Measurements from ENCODE around the gene EHBP1.

The EHBP1 gene

GRCh38 chr2:62824388-62824787 is 118.9 kb downstream of the EHBP1 start:
- H3K9me3 Mint-ChIP-seq = peaks cover 5% of the 10 kb centered on the region
- H3K27me3 Mint-ChIP-seq = no peaks in the 10 kb centered on the region
- no peaks in the 10 kb centered on the region for H3K4me1 Mint-ChIP-seq (ENCODE audit: low read depth)
- no peak overlapping the region for H3K27ac Mint-ChIP-seq
- peaks cover 35% of the 10 kb centered on the region for H3K36me3 Mint-ChIP-seq (ENCODE audit: low read depth)
- no peak overlapping the region for H3K4me3 Mint-ChIP-seq
- DNase-seq = no peak

- Mint-ChIP-seq H3K9me3 (peaks cover 5% of the 10 kb centered on the region), H3K4me1 (ENCODE audit: low read depth) (no peaks in the 10 kb centered on the region), H3K27me3 (no peaks in the 10 kb centered on the region), H3K27ac (no peak overlapping the region), H3K4me3 (no peak overlapping the region), H3K36me3 (ENCODE audit: low read depth) (peaks cover 44% of the 10 kb centered on the region)
- no peak for DNase-seq
Observed at GRCh38 chr2:62826141-62826540, 120.6 kb downstream of the EHBP1 start.

GRCh38 chr2:62826953-62827675 is 121.6 kb downstream of the EHBP1 start:
- H3K27ac Mint-ChIP-seq = no peak overlapping the region
- no peaks in the 10 kb centered on the region for H3K27me3 Mint-ChIP-seq
- no peak overlapping the region for H3K4me3 Mint-ChIP-seq
- H3K9me3 Mint-ChIP-seq = peaks cover 5% of the 10 kb centered on the region
- peaks cover 53% of the 10 kb centered on the region for H3K36me3 Mint-ChIP-seq (ENCODE audit: low read depth)
- DNase-seq = no peak
- H3K4me1 Mint-ChIP-seq (ENCODE audit: low read depth) = peaks cover 7% of the 10 kb centered on the region

DNA sequence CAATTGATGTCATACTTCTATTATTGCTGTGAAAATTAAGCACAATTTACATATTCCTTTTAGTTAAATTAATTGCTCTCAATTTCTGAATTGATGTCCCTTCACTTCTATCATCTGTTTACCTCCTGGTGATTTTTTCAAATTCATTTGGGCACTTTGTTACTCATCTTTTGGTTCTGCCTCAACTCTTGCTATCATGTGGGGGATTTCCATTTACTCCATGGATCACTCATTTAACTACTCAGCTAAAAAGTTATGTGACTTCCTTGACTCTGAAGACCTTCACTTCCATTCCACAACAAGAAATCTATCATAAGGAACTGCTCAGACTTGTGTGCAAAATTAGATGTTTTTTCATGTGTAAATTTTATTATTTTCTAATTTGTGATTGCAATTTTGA is 126.2 kb downstream of the EHBP1 start:
- Mint-ChIP-seq H3K27ac (no peak overlapping the region), H3K9me3 (peaks cover 3% of the 10 kb centered on the region), H3K36me3 (ENCODE audit: low read depth) (peaks cover 69% of the 10 kb centered on the region), H3K4me3 (no peak overlapping the region), H3K27me3 (no peaks in the 10 kb centered on the region), H3K4me1 (ENCODE audit: low read depth) (peaks cover 7% of the 10 kb centered on the region)
- no peak for DNase-seq

GRCh38 chr2:62844311-62845090 is 139.0 kb downstream of the EHBP1 start:
- DNase-seq = no peak
- Mint-ChIP-seq H3K9me3 (peaks cover 12% of the 10 kb centered on the region), H3K4me1 (ENCODE audit: low read depth) (no peaks in the 10 kb centered on the region), H3K27ac (no peak overlapping the region), H3K4me3 (no peak overlapping the region), H3K36me3 (ENCODE audit: low read depth) (peaks cover 18% of the 10 kb centered on the region), H3K27me3 (no peaks in the 10 kb centered on the region)

DNA sequence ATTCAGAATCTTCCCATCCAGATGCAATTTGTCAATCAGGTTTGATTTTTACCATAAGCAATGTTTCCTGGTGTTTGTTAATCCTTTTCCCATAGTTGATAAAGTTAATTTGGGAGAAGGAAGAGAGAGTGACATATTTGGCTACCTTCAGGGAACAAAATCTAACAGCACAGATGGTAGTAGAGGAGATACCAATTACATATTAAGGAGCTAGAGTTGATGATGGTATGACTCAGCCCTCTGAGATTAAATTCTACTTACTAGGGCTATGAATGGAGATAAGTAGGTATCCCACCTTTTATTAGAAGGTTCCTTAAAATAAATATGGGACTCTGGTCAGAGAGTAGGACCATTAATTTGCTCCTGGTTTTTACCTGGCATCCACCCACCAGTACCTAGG is 139.7 kb downstream of the EHBP1 start:
- Mint-ChIP-seq H3K36me3 (ENCODE audit: low read depth) (peaks cover 18% of the 10 kb centered on the region), H3K4me1 (ENCODE audit: low read depth) (no peaks in the 10 kb centered on the region), H3K9me3 (peaks cover 12% of the 10 kb centered on the region)

GRCh38 chr2:62852254-62852653 is 146.7 kb downstream of the EHBP1 start:
- no peak overlapping the region for H3K4me3 Mint-ChIP-seq
- H3K4me1 Mint-ChIP-seq (ENCODE audit: low read depth) = no peaks in the 10 kb centered on the region
- DNase-seq = no peak
- H3K27me3 Mint-ChIP-seq = no peaks in the 10 kb centered on the region
- no peak overlapping the region for H3K27ac Mint-ChIP-seq
- peaks cover 17% of the 10 kb centered on the region for H3K36me3 Mint-ChIP-seq (ENCODE audit: low read depth)
- no peaks in the 10 kb centered on the region for H3K9me3 Mint-ChIP-seq

More for the DNA sequence above, 139.7 kb downstream of the EHBP1 start:
- DNase-seq = no peak
- no peaks in the 10 kb centered on the region for H3K27me3 Mint-ChIP-seq
- H3K4me3 Mint-ChIP-seq = no peak overlapping the region
- no peak overlapping the region for H3K27ac Mint-ChIP-seq

- Mint-ChIP-seq H3K4me3 (no peak overlapping the region), H3K4me1 (ENCODE audit: low read depth) (no peaks in the 10 kb centered on the region), H3K9me3 (no peaks in the 10 kb centered on the region), H3K27me3 (no peaks in the 10 kb centered on the region), H3K27ac (no peak overlapping the region), H3K36me3 (ENCODE audit: low read depth) (peaks cover 20% of the 10 kb centered on the region)
- no peak for DNase-seq
Observed at GRCh38 chr2:62854600-62855514, 149.3 kb downstream of the EHBP1 start.

GRCh38 chr2:62856228-62857040 is 150.9 kb downstream of the EHBP1 start:
- no peak for DNase-seq
- Mint-ChIP-seq H3K4me3 (no peak overlapping the region), H3K9me3 (no peaks in the 10 kb centered on the region), H3K27ac (no peak overlapping the region), H3K36me3 (ENCODE audit: low read depth) (peaks cover 25% of the 10 kb centered on the region), H3K4me1 (ENCODE audit: low read depth) (no peaks in the 10 kb centered on the region), H3K27me3 (no peaks in the 10 kb centered on the region)

DNA sequence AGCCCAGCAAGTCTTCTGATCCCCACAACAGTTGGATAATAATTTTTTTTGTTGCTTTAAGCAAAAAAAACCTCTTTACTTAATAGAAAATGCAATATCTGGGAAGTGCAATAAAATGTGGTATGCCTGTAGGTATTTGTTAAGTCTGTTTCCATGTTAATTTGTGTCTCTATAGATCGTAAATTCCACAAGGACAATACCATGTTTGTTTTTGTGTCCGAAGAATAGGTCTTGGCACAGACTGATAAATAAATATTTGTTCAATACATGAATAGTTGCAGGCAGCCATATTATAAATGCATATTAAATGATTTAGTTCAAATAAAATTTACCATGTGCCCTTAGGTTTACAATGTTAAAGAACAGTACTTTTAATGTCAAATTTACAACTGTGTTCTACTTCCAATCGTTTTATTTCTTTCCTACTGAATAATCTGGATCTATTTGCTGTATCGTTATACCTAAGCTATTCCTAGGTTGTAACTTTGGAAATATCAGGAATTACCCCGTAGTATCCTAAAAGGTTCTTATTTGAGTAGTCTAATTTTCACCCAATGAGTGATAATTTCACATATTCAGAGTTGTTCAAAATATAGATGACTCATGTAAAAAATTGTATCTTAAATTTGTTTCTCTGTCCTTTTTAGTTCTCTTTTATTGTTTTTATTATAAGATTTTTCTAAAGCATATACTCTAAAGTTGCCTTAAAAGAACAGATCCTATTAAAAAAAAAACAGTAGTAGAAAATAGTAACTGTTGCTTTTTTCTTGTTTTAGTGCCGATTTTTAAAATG is 151.8 kb downstream of the EHBP1 start:
- Mint-ChIP-seq H3K4me1 (ENCODE audit: low read depth) (no peaks in the 10 kb centered on the region), H3K27ac (no peak overlapping the region), H3K27me3 (no peaks in the 10 kb centered on the region), H3K36me3 (ENCODE audit: low read depth) (peaks cover 33% of the 10 kb centered on the region), H3K4me3 (no peak overlapping the region), H3K9me3 (no peaks in the 10 kb centered on the region)
- no peak for DNase-seq

- no peaks in the 10 kb centered on the region for H3K27me3 Mint-ChIP-seq
- peaks cover 33% of the 10 kb centered on the region for H3K36me3 Mint-ChIP-seq (ENCODE audit: low read depth)
- DNase-seq = no peak
- H3K4me1 Mint-ChIP-seq (ENCODE audit: low read depth) = no peaks in the 10 kb centered on the region
- no peaks in the 10 kb centered on the region for H3K9me3 Mint-ChIP-seq
- H3K4me3 Mint-ChIP-seq = no peak overlapping the region
- no peak overlapping the region for H3K27ac Mint-ChIP-seq
Observed at GRCh38 chr2:62858231-62858832, 152.8 kb downstream of the EHBP1 start.

DNA sequence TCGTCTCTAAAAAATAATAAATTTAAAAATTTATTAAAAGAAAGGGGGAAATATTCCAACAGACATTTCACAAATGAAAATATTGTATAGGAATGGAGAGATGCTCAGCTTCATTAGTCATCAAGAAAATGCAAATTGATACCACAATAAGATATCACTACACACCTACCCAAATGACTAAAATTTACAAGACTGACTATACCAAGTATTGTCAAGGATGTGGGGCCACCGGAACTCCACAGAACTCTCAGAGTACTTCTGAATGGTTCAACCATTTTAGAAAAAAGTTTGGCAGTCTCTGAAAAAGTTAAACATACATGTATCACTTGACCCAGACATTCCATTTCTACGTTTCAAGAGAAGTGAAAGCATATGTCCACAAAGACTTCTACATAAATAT is 163.4 kb downstream of the EHBP1 start:
- no peaks in the 10 kb centered on the region for H3K27me3 Mint-ChIP-seq
- no peak overlapping the region for H3K27ac Mint-ChIP-seq
- H3K4me3 Mint-ChIP-seq = no peak overlapping the region
- no peaks in the 10 kb centered on the region for H3K4me1 Mint-ChIP-seq (ENCODE audit: low read depth)
- H3K36me3 Mint-ChIP-seq (ENCODE audit: low read depth) = peaks cover 84% of the 10 kb centered on the region
- H3K9me3 Mint-ChIP-seq = peaks cover 22% of the 10 kb centered on the region
- DNase-seq = no peak

GRCh38 chr2:62870966-62871365 is 165.5 kb downstream of the EHBP1 start:
- peaks cover 84% of the 10 kb centered on the region for H3K36me3 Mint-ChIP-seq (ENCODE audit: low read depth)

More at GRCh38 chr2:62870966-62871365, 165.5 kb downstream of the EHBP1 start:
- H3K27ac Mint-ChIP-seq = no peak overlapping the region
- H3K27me3 Mint-ChIP-seq = no peaks in the 10 kb centered on the region
- no peak overlapping the region for H3K4me3 Mint-ChIP-seq
- DNase-seq = no peak
- H3K9me3 Mint-ChIP-seq = peaks cover 37% of the 10 kb centered on the region
- no peaks in the 10 kb centered on the region for H3K4me1 Mint-ChIP-seq (ENCODE audit: low read depth)
